ENCODE measurements around the gene NSUN6. TPM values are rescaled to one million over a fixed set of nuclear protein-coding genes. Genes with fewer than 3 reads are reported as not detected.

NSUN6 gene
- total and polyA plus RNA-seq, 2 experiments from 2014 or later, result 18.1 to 37.4 TPM

DNA sequence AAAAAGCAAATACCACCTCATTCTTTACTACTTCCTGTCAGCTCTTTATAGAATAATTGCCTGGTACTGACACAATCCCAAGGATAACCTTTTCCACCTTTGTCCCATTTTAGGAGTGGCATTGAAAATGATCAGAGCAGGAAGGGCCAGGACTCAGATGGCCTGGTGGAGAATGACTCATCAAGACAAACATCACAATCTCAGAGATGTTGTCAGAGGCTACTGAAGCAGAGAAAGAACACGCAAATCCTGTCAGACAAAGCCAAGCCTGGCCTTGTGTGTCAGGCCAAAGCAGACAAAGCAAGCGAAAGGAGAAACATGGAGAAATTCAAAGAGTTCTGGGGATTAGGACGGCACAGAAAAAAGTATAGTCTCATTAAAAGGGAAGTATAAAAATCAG, 40.9 kb downstream of the NSUN6 start (continued):
- TF ChIP-seq ZNF462 (CRISPR knock-in tag; IDR thresholded peaks at IDR 0.05), result no peak

DNA sequence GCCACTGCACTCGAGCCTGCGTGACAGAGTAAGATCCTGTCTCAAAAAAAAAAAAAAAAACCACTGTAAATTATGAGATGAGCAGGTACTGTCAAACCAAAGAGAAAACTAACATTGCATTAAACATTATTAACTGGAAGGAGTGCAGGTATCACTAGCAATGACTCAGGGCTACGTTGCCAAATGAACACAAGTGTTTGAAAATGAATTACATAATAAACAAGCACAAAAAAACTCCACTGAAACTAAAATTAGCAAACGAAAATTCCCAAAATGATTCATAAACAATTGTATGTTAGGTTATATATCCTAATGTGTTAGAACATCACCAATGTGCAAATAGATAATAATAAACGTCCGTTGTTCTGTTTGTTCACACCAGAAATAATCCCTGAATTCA, 42.8 kb downstream of the NSUN6 start:
- no peaks in the 10 kb centered on the region for H3K9me3 Mint-ChIP-seq
- no peak overlapping the region for H3K4me3 ChIP-seq
- no peak overlapping the region for H3K27ac ChIP-seq (ENCODE audit: low read depth)
- 0 out of 3 replicates have a peak, but pooled peaks cover 2% of the 10 kb centered on the region for H3K4me1 Mint-ChIP-seq
- H3K36me3 Mint-ChIP-seq (ENCODE audit: low read depth), result peaks cover 5% of the 10 kb centered on the region; the same call in 1 of the 3 replicates
- no peaks in the 10 kb centered on the region for H3K27me3 ChIP-seq (ENCODE audit: insufficient read depth)
- H3K27ac Mint-ChIP-seq, result no peak overlapping the region
- no peaks in the 10 kb centered on the region for H3K27me3 Mint-ChIP-seq (ENCODE audit: insufficient read depth, low read depth, poor library complexity)
- H4K20me1 ChIP-seq (replicated peaks; ENCODE audit: insufficient read depth), result peaks cover 5% of the 10 kb centered on the region; the same call in 1 of the 2 replicates
- peaks cover 2% of the 10 kb centered on the region; the same call in 1 of the 2 replicates for H3K36me3 ChIP-seq (ENCODE audit: insufficient read depth)
- no peaks in the 10 kb centered on the region for H3K79me2 ChIP-seq (replicated peaks; ENCODE audit: insufficient read depth)
- H3K4me3 Mint-ChIP-seq, result no peak overlapping the region
- ATAC-seq, result no peak
- no peaks in the 10 kb centered on the region for H3K9me2 ChIP-seq (ENCODE audit: insufficient read depth)
- no peak for DNase-seq (ENCODE audit: low spot score)
- no peaks in the 10 kb centered on the region for H3K4me1 ChIP-seq (ENCODE audit: insufficient read depth)
- H2AFZ ChIP-seq, result no peak overlapping the region
- H3F3A ChIP-seq (replicated peaks; ENCODE audit: low read depth), result no peaks in the 10 kb centered on the region
- H3K4me2 ChIP-seq, result no peak overlapping the region
- TF ChIP-seq ZNF462 (CRISPR knock-in tag; IDR thresholded peaks at IDR 0.05), result no peak
- no peak for TF ChIP-seq POLR2AphosphoS5 (IDR thresholded peaks at IDR 0.05; ENCODE audit: low read depth)
- no peak for TF ChIP-seq STAT1 (IDR thresholded peaks at IDR 0.05; ENCODE audit: unreplicated experiment)
- TF ChIP-seq NANOG (IDR thresholded peaks at IDR 0.05; ENCODE audit: borderline replicate concordance), result no peak
- TF ChIP-seq ETS1 (IDR thresholded peaks at IDR 0.05), result no peak
- TF ChIP-seq EZH2 (IDR thresholded peaks at IDR 0.05; ENCODE audit: low read depth, unreplicated experiment), result no peak
- TF ChIP-seq CREB1 (CRISPR knock-in tag; IDR thresholded peaks at IDR 0.05; ENCODE audit: low read depth), result no peak
- no peak for TF ChIP-seq ZNF114 (CRISPR knock-in tag; IDR thresholded peaks at IDR 0.05)
